Peyer's patch (tissue), 4 donors: ENCODE results near the gene GRM1. TPM values are rescaled to one million over a fixed set of nuclear protein-coding genes. Genes with fewer than 3 reads are reported as not detected.

Experiments used
- DNase-seq, 3 donors: peaks; one replicate each; pipeline ENCODE4 v3.0.0-alpha.2; 2017 to 2019
- H3K27ac ChIP-seq, 4 donors: fragments of 200-600 bp; sonication (generic); one replicate each; pipeline ENCODE4 v1.5.1; 2016 to 2019
- H3K27me3 ChIP-seq, 2 donors: fragments of 200-600 bp; sonication (generic); one replicate each; pipeline ENCODE4 v1.5.1; 2019
- H3K36me3 ChIP-seq, 3 donors: fragments of 200-600 bp; sonication (generic); one replicate each; pipeline ENCODE4 v1.5.1; 2016 to 2019
- H3K4me1 ChIP-seq, 4 donors: fragments of 200-600 bp; sonication (generic); one replicate each; pipeline ENCODE4 v1.5.1; 2016 to 2019
- H3K4me3 ChIP-seq, 4 donors: fragments of 200-600 bp; sonication (generic); 1 replicate in 3 of 4; 2 replicates in 1 of 4; pipeline ENCODE4 v1.5.1; 2016 to 2019; ENCODE audit warnings: mild to moderate bottlenecking in 1 of 4
- H3K9me3 ChIP-seq, 4 donors: fragments of 200-600 bp; sonication (generic); one replicate each; pipeline ENCODE4 v1.5.1; 2016 to 2019; ENCODE audit warnings: mild to moderate bottlenecking in 1 of 4
- POLR2A ChIP-seq, 2 donors: fragments of 450-650 bp; IDR thresholded peaks; one replicate each; pipeline ENCODE4 v1.5.1; 2017; ENCODE audit warnings: antibody characterized with exemption in 2 of 2, mild to moderate bottlenecking in 2 of 2, moderate library complexity in 2 of 2
- total RNA-seq, 4 donors: library from RNA; depleted of rRNA; stranded (reverse); fragments of >200 nt; gene quantifications; one replicate each; pipeline ENCODE4 v1.1.0, GENCODE V29; 2016
- TF ChIP-seq, protein P1 (sequence below), 6 experiments: fragments of 450-650 bp in 4 of 6; fragments of 200-600 bp in 2 of 6; sonication (generic) in 1 of 6; IDR thresholded peaks; one replicate each; pipeline ENCODE4 v1.5.1; 2017 to 2019; ENCODE audit warnings: antibody characterized with exemption in 6 of 6, mild to moderate bottlenecking in 3 of 6, moderate library complexity in 1 of 6

GRM1 gene
- total RNA-seq, 4 donors from 2014 or later = not detected

DNA sequence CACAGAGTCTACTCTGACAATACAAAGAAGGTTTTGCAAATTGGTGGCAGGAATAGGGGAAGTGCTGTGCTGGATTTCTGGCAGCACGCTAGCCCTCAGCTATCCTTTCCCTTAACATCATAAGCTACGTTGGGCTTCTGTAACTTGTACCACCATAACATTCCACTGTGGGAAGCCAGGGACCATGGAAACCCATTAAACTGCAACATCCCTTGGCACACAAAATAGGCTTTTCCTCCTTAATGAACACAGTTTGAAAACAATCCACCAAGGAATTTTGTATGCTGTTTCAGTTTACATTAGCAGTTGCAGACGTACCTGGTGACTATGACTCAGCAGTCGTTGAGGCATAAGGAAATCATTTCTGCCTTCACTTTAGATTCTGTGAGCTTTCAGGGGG lies 310.9 kb downstream of the GRM1 start:
- H3K36me3 ChIP-seq = no peaks in the 10 kb centered on the region
- TF ChIP-seq, protein P1, sequence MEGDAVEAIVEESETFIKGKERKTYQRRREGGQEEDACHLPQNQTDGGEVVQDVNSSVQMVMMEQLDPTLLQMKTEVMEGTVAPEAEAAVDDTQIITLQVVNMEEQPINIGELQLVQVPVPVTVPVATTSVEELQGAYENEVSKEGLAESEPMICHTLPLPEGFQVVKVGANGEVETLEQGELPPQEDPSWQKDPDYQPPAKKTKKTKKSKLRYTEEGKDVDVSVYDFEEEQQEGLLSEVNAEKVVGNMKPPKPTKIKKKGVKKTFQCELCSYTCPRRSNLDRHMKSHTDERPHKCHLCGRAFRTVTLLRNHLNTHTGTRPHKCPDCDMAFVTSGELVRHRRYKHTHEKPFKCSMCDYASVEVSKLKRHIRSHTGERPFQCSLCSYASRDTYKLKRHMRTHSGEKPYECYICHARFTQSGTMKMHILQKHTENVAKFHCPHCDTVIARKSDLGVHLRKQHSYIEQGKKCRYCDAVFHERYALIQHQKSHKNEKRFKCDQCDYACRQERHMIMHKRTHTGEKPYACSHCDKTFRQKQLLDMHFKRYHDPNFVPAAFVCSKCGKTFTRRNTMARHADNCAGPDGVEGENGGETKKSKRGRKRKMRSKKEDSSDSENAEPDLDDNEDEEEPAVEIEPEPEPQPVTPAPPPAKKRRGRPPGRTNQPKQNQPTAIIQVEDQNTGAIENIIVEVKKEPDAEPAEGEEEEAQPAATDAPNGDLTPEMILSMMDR (IDR thresholded peaks at IDR 0.05) = no peak
- TF ChIP-seq POLR2A (IDR thresholded peaks at IDR 0.05) = no peak
- no peak overlapping the region for H3K27ac ChIP-seq
- no peaks in the 10 kb centered on the region for H3K4me1 ChIP-seq
- DNase-seq = no peak
- no peak overlapping the region for H3K4me3 ChIP-seq
- H3K27me3 ChIP-seq = no peaks in the 10 kb centered on the region
- no peaks in the 10 kb centered on the region for H3K9me3 ChIP-seq

- Histone ChIP-seq H3K27ac (no peak overlapping the region), H3K27me3 (no peaks in the 10 kb centered on the region), H3K36me3 (no peaks in the 10 kb centered on the region), H3K9me3 (no peaks in the 10 kb centered on the region), H3K4me1 (no peaks in the 10 kb centered on the region), H3K4me3 (no peak overlapping the region)
- TF ChIP-seq, protein P1 (IDR thresholded peaks at IDR 0.05) = no peak
- no peak for TF ChIP-seq POLR2A (IDR thresholded peaks at IDR 0.05)
- DNase-seq = no peak
Observed at GRCh38 chr6:146341493-146342230, 312.8 kb downstream of the GRM1 start.

- H3K27me3 ChIP-seq = no peaks in the 10 kb centered on the region
- H3K4me3 ChIP-seq = no peak overlapping the region
- no peak for DNase-seq
- H3K27ac ChIP-seq = no peak overlapping the region
- H3K4me1 ChIP-seq = no peaks in the 10 kb centered on the region
- no peak for TF ChIP-seq POLR2A (IDR thresholded peaks at IDR 0.05)
- TF ChIP-seq, protein P1 (IDR thresholded peaks at IDR 0.05) = no peak
- H3K9me3 ChIP-seq = no peaks in the 10 kb centered on the region
- H3K36me3 ChIP-seq = no peaks in the 10 kb centered on the region
Observed at GRCh38 chr6:146345598-146345997, 316.7 kb downstream of the GRM1 start.

DNA sequence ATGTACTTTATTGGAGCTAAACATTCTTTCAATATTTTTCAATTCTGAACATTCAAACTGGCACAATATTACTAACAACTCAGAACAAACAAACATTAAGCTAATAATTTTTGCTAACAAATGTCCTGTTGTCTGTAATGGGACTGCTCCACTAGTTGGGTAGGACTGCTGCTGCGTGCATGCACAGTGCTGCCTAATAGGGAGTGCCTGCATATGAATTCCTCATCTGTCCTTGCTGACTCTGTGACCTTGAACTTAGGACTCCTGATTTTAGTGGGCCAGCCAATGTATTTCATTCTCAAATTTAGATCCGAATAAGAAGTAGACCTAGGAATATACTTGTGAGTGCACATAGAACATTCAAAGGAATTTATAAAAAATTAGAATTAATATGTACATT lies 318.2 kb downstream of the GRM1 start:
- H3K4me3 ChIP-seq = no peak overlapping the region
- no peak overlapping the region for H3K27ac ChIP-seq
- H3K4me1 ChIP-seq = no peaks in the 10 kb centered on the region
- H3K9me3 ChIP-seq = no peaks in the 10 kb centered on the region
- H3K27me3 ChIP-seq = no peaks in the 10 kb centered on the region
- no peaks in the 10 kb centered on the region for H3K36me3 ChIP-seq
- DNase-seq = no peak
- TF ChIP-seq POLR2A (IDR thresholded peaks at IDR 0.05) = no peak
- TF ChIP-seq, protein P1 (IDR thresholded peaks at IDR 0.05) = no peak

DNA sequence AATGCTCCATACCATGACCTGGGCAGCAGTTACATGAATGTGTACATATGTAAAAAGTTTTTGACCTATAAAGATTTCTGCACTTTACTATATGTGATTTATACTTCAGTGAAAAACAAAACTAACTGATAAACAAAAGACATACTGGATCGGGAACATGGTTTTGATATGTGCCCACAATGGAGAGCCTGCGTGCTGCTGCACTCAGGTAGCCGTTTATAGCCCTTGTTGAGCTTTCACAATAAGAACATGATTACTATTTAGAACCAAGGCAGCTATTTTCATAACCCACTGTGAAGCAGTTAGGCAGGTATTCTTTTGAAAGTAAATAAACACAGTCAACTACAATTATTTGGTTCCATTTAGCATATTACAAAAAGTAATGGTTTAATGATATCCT lies 318.8 kb downstream of the GRM1 start:
- no peak for TF ChIP-seq POLR2A (IDR thresholded peaks at IDR 0.05)
- TF ChIP-seq, protein P1 (IDR thresholded peaks at IDR 0.05) = no peak
- H3K4me1 ChIP-seq = no peaks in the 10 kb centered on the region
- H3K27me3 ChIP-seq = no peaks in the 10 kb centered on the region

More for the DNA sequence above, 318.8 kb downstream of the GRM1 start:
- H3K36me3 ChIP-seq = no peaks in the 10 kb centered on the region
- DNase-seq = no peak
- H3K27ac ChIP-seq = no peak overlapping the region
- H3K9me3 ChIP-seq = no peaks in the 10 kb centered on the region
- no peak overlapping the region for H3K4me3 ChIP-seq
